ENCODE measurements around the gene STAT2. TPM values are rescaled to one million over a fixed set of nuclear protein-coding genes. Genes with fewer than 3 reads are reported as not detected.

Gene STAT2
- total and polyA plus RNA-seq, 9 of the 15 experiments (the other 6 are each of a cell fraction or from before 2014, with no cell fraction given): 15.5 to 46.9 (median 40.1) TPM

GRCh38 chr12:56315622-56316473, 44.1 kb downstream of the STAT2 start, which contains the start of gene CNPY2 (continued):
- peak; percentile 84 for TF ChIP-seq MGA (IDR thresholded peaks at IDR 0.05)
- TF ChIP-seq PBX2 (CRISPR knock-in tag; IDR thresholded peaks at IDR 0.05; ENCODE audit: low read depth): no peak
- TF ChIP-seq PBX2 (tag; conservative IDR thresholded peaks at IDR 0.05; ENCODE audit: low read depth): no peak
- TF ChIP-seq ZNF274 (IDR thresholded peaks at IDR 0.05; ENCODE audit: borderline replicate concordance, low read depth, low read length): no peak
- no peak for TF ChIP-seq MCM5 (IDR thresholded peaks at IDR 0.05; ENCODE audit: low read depth)
- TF ChIP-seq ZNF280A (IDR thresholded peaks at IDR 0.05; ENCODE audit: low read depth, partially characterized antibody): no peak
- no peak for TF ChIP-seq ZNF79 (CRISPR knock-in tag; IDR thresholded peaks at IDR 0.05; ENCODE audit: low read depth)
- TF ChIP-seq RBM14 (IDR thresholded peaks at IDR 0.05; ENCODE audit: borderline replicate concordance, insufficient read depth, low read depth, low read length): no peak

All from K562 (cell line).